IMR-90 (cell line): ENCODE data around the gene PRRC2A.

ENCODE experiments used
- CEBPB ChIP-seq: IDR thresholded peaks from 2 replicates; pipeline ENCODE4 v1.6.1; 2012; ENCODE audit warnings: low read depth, low read length, improper control_type of control experiment
- MAFK ChIP-seq: IDR thresholded peaks from 2 replicates; pipeline ENCODE4 v1.6.1; 2012; ENCODE audit warnings: low read depth, low read length, improper control_type of control experiment
- NFE2L2 ChIP-seq: fragments of 150-350 bp; IDR thresholded peaks from 2 replicates; pipeline ENCODE4 v1.6.1; 2016; ENCODE audit warnings: low read depth, mild to moderate bottlenecking, low read length
- POLR2A ChIP-seq: IDR thresholded peaks from 2 replicates; pipeline ENCODE4 v1.6.1; 2012; ENCODE audit warnings: mild to moderate bottlenecking, low read depth, low read length
- RCOR1 ChIP-seq: IDR thresholded peaks from 2 replicates; pipeline ENCODE4 v1.6.1; 2012; ENCODE audit warnings: mild to moderate bottlenecking, low read length, improper control_type of control experiment; ENCODE audit not compliant: insufficient replicate concordance
- SMC3 ChIP-seq: fragments of 150-350 bp; IDR thresholded peaks from 2 replicates; pipeline ENCODE4 v1.6.1; 2016; ENCODE audit warnings: low read depth, mild to moderate bottlenecking, antibody characterized with exemption, low read length, moderate library complexity
- USF2 ChIP-seq: fragments of 150-350 bp; IDR thresholded peaks from 2 replicates; pipeline ENCODE4 v1.6.1; 2017; ENCODE audit warnings: mild to moderate bottlenecking, antibody characterized with exemption, low read length, low read depth
- TF ChIP-seq, protein P1 (sequence below): conservative IDR thresholded peaks from 2 replicates; pipeline ENCODE4 v1.5.1; 2012; ENCODE audit warnings: mild to moderate bottlenecking, low read depth, low read length, improper control_type of control experiment
- TF ChIP-seq, protein P2 (sequence below): fragments of 150-350 bp; IDR thresholded peaks from 2 replicates; pipeline ENCODE4 v1.6.1; 2016; ENCODE audit warnings: low read depth, mild to moderate bottlenecking, low read length, moderate library complexity, borderline replicate concordance

DNA sequence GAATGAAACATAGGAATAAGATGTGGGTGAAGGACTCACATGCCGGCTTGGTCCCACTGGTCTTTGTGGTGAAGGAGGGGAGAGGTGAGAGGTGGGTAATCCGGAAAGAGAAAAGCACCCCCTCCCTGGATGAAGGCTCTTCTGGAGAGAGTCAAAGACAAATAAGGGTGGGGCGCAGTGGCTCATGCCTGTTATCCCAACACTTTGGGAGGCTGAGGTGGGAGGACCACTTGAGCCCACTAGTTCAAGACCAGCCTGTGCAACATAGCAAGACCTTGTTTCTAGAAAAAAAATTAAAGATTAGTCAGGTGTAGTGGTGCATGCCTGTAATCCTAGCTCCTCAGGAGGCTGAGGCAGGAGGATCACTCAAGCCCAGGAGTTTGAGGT lies 41.4 kb upstream of the PRRC2A start:
- TF ChIP-seq USF2, result no peak
- no peak for TF ChIP-seq NFE2L2
- TF ChIP-seq, protein P1, sequence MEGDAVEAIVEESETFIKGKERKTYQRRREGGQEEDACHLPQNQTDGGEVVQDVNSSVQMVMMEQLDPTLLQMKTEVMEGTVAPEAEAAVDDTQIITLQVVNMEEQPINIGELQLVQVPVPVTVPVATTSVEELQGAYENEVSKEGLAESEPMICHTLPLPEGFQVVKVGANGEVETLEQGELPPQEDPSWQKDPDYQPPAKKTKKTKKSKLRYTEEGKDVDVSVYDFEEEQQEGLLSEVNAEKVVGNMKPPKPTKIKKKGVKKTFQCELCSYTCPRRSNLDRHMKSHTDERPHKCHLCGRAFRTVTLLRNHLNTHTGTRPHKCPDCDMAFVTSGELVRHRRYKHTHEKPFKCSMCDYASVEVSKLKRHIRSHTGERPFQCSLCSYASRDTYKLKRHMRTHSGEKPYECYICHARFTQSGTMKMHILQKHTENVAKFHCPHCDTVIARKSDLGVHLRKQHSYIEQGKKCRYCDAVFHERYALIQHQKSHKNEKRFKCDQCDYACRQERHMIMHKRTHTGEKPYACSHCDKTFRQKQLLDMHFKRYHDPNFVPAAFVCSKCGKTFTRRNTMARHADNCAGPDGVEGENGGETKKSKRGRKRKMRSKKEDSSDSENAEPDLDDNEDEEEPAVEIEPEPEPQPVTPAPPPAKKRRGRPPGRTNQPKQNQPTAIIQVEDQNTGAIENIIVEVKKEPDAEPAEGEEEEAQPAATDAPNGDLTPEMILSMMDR, result no peak
- no peak for TF ChIP-seq SMC3
- no peak for TF ChIP-seq POLR2A
- TF ChIP-seq CEBPB, result no peak
- TF ChIP-seq RCOR1, result no peak
- no peak for TF ChIP-seq MAFK
- TF ChIP-seq, protein P2, sequence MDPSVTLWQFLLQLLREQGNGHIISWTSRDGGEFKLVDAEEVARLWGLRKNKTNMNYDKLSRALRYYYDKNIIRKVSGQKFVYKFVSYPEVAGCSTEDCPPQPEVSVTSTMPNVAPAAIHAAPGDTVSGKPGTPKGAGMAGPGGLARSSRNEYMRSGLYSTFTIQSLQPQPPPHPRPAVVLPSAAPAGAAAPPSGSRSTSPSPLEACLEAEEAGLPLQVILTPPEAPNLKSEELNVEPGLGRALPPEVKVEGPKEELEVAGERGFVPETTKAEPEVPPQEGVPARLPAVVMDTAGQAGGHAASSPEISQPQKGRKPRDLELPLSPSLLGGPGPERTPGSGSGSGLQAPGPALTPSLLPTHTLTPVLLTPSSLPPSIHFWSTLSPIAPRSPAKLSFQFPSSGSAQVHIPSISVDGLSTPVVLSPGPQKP, result no peak
